GM23338 (cell line): ENCODE measurements around the gene CHCHD6. TPM values are rescaled to one million over a fixed set of nuclear protein-coding genes. Genes with fewer than 3 reads are reported as not detected.

ENCODE experiments used
- ATAC-seq: fragments of 200-7000 bp; cut with Tn5 transposase; 3 replicates; pipeline ENCODE4 v1.9.1; 2020
- DNase-seq: peaks from one replicate; pipeline ENCODE4 v3.0.0-alpha.2; 2015; ENCODE audit warnings: low spot score
- H2AFZ ChIP-seq: fragments of 200-600 bp; sonication (generic); 2 replicates; pipeline ENCODE4 v1.8.0; 2016; ENCODE audit warnings: antibody characterized with exemption, mild to moderate bottlenecking, moderate library complexity
- H3F3A ChIP-seq: fragments of 200-600 bp; sonication (generic); replicated peaks from 2 replicates; pipeline ENCODE4 v1.8.0; 2017; ENCODE audit warnings: antibody characterized with exemption, mixed run types, low read depth
- H3K27ac ChIP-seq: fragments of 200-600 bp; sonication (generic); 2 replicates; pipeline ENCODE4 v1.6.1; 2016; ENCODE audit warnings: low read depth
- H3K27me3 ChIP-seq: fragments of 200-600 bp; sonication (generic); 2 replicates; pipeline ENCODE4 v1.8.0; 2016; ENCODE audit warnings: mild to moderate bottlenecking, mixed run types, moderate library complexity; ENCODE audit not compliant: insufficient read depth
- H3K36me3 ChIP-seq: fragments of 200-600 bp; sonication (generic); 2 replicates; pipeline ENCODE4 v1.8.0; 2016; ENCODE audit warnings: mild to moderate bottlenecking; ENCODE audit not compliant: insufficient read depth
- H3K4me1 ChIP-seq: fragments of 200-600 bp; sonication (generic); 2 replicates; pipeline ENCODE4 v1.8.0; 2016; ENCODE audit warnings: mild to moderate bottlenecking, moderate library complexity; ENCODE audit not compliant: insufficient read depth
- H3K4me2 ChIP-seq: fragments of 200-600 bp; sonication (generic); 2 replicates; pipeline ENCODE4 v1.7.1; 2017; ENCODE audit warnings: mixed run types
- H3K4me3 ChIP-seq: fragments of 200-600 bp; sonication (generic); 2 replicates; pipeline ENCODE4 v1.6.1; 2016; ENCODE audit warnings: mixed run types
- H3K79me2 ChIP-seq: fragments of 200-600 bp; sonication (generic); replicated peaks from 2 replicates; pipeline ENCODE4 v1.8.0; 2017; ENCODE audit warnings: mild to moderate bottlenecking; ENCODE audit not compliant: insufficient read depth
- H3K9me2 ChIP-seq: fragments of 200-600 bp; sonication (generic); 2 replicates; pipeline ENCODE4 v1.8.0; 2017; ENCODE audit not compliant: insufficient read depth
- H4K20me1 ChIP-seq: fragments of 200-600 bp; sonication (generic); replicated peaks from 2 replicates; pipeline ENCODE4 v1.8.0; 2017; ENCODE audit warnings: mild to moderate bottlenecking; ENCODE audit not compliant: insufficient read depth
- H3K27ac Mint-ChIP-seq: 2 replicates; pipeline ENCODE4 v1.8.0; 2020; ENCODE audit warnings: inconsistent platforms, mild to moderate bottlenecking, moderate library complexity, mixed read lengths
- H3K27me3 Mint-ChIP-seq: 3 replicates; pipeline ENCODE4 v1.8.0; 2022; ENCODE audit warnings: low read depth, mild to moderate bottlenecking, moderate library complexity, mixed read lengths, inconsistent platforms; ENCODE audit not compliant: insufficient read depth, poor library complexity
- H3K36me3 Mint-ChIP-seq: 3 replicates; pipeline ENCODE4 v1.8.0; 2021; ENCODE audit warnings: low read depth, mild to moderate bottlenecking, inconsistent platforms, moderate library complexity, mixed read lengths
- H3K4me1 Mint-ChIP-seq: 3 replicates; pipeline ENCODE4 v1.8.0; 2020; ENCODE audit warnings: mild to moderate bottlenecking, inconsistent platforms, mixed read lengths
- H3K4me3 Mint-ChIP-seq: 3 replicates; pipeline ENCODE4 v1.8.0; 2021; ENCODE audit warnings: moderate library complexity, mild to moderate bottlenecking, inconsistent platforms, mixed read lengths
- H3K9me3 Mint-ChIP-seq: 3 replicates; pipeline ENCODE4 v1.8.0; 2020; ENCODE audit warnings: moderate library complexity, mild to moderate bottlenecking, inconsistent platforms, mixed read lengths
- CREB1 ChIP-seq: fragments of 250-450 bp; sonication (Bioruptor Pico); IDR thresholded peaks from 2 replicates; pipeline ENCODE4 v1.5.0; 2020; ENCODE audit warnings: low read depth, mild to moderate bottlenecking, moderate library complexity
- EZH2 ChIP-seq: fragments of 200-600 bp; sonication (generic); IDR thresholded peaks from one replicate; pipeline ENCODE4 v1.8.0; 2017; ENCODE audit warnings: antibody characterized with exemption, mild to moderate bottlenecking, low read depth; ENCODE audit not compliant: unreplicated experiment
- EZH2phosphoT487 ChIP-seq: fragments of 200-600 bp; sonication (generic); IDR thresholded peaks from one replicate; pipeline ENCODE4 v1.8.1; 2018; ENCODE audit warnings: antibody characterized with exemption; ENCODE audit not compliant: unreplicated experiment
- JUNB ChIP-seq: IDR thresholded peaks from one replicate; pipeline ENCODE4 v1.6.1; 2016; ENCODE audit warnings: antibody characterized with exemption; ENCODE audit not compliant: unreplicated experiment
- NANOG ChIP-seq: IDR thresholded peaks from 2 replicates; pipeline ENCODE4 v1.6.1; 2016; ENCODE audit warnings: antibody characterized with exemption, borderline replicate concordance
- POLR2AphosphoS5 ChIP-seq: IDR thresholded peaks from 2 replicates; pipeline ENCODE4 v1.6.1; 2016; ENCODE audit warnings: antibody characterized with exemption, low read depth
- STAT1 ChIP-seq: IDR thresholded peaks from one replicate; pipeline ENCODE4 v1.6.1; 2016; ENCODE audit warnings: antibody characterized with exemption; ENCODE audit not compliant: unreplicated experiment
- ZNF114 ChIP-seq: fragments of 250-450 bp; sonication (Bioruptor Pico); IDR thresholded peaks from 2 replicates; pipeline ENCODE4 v1.5.0; 2020; ENCODE audit warnings: mild to moderate bottlenecking, moderate library complexity
- ZNF331 ChIP-seq: fragments of 250-450 bp; sonication (Bioruptor Pico); IDR thresholded peaks from 2 replicates; pipeline ENCODE4 v1.5.0; 2020; ENCODE audit warnings: low read depth, mild to moderate bottlenecking, moderate library complexity
- polyA plus RNA-seq: library from polyadenylated mRNA; unstranded; fragments of >200 nt; fragmentation: Nextera tagmentation; extraction: Ambion mirVana; gene quantifications from 2 replicates; pipeline ENCODE4 v1.2.1, GENCODE V29; 2016
- total RNA-seq: library from RNA; depleted of rRNA; stranded (reverse); fragments of >200 nt; shearing (Covaris generic); gene quantifications from 2 replicates; pipeline ENCODE4 v1.2.3, GENCODE V29; 2014
- TF ChIP-seq, protein P1 (sequence below): IDR thresholded peaks from one replicate; pipeline ENCODE4 v1.6.1; 2018; ENCODE audit warnings: antibody characterized with exemption; ENCODE audit not compliant: unreplicated experiment
- TF ChIP-seq, protein P2 (sequence below): IDR thresholded peaks from 2 replicates; pipeline ENCODE4 v1.6.1; 2016; ENCODE audit warnings: antibody characterized with exemption
- TF ChIP-seq, protein P3 (sequence below): fragments of 250-450 bp; sonication (Bioruptor Pico); IDR thresholded peaks from 2 replicates; pipeline ENCODE4 v1.5.0; 2020; ENCODE audit warnings: mild to moderate bottlenecking, moderate library complexity
- TF ChIP-seq, protein P4 (sequence below), 2 experiments: fragments of 200-600 bp in 1 of 2; sonication (generic) in 1 of 2; conservative IDR thresholded peaks; 2 replicates each; pipeline versions ENCODE4 v1.5.1 to v1.6.1; 2016 to 2017; ENCODE audit warnings: antibody characterized with exemption in 2 of 2, low read depth in 2 of 2, mild to moderate bottlenecking in 2 of 2, moderate library complexity in 1 of 2

CHCHD6 gene
- total and polyA plus RNA-seq, 2 experiments from 2014 or later = 28.8 to 43.0 TPM

DNA sequence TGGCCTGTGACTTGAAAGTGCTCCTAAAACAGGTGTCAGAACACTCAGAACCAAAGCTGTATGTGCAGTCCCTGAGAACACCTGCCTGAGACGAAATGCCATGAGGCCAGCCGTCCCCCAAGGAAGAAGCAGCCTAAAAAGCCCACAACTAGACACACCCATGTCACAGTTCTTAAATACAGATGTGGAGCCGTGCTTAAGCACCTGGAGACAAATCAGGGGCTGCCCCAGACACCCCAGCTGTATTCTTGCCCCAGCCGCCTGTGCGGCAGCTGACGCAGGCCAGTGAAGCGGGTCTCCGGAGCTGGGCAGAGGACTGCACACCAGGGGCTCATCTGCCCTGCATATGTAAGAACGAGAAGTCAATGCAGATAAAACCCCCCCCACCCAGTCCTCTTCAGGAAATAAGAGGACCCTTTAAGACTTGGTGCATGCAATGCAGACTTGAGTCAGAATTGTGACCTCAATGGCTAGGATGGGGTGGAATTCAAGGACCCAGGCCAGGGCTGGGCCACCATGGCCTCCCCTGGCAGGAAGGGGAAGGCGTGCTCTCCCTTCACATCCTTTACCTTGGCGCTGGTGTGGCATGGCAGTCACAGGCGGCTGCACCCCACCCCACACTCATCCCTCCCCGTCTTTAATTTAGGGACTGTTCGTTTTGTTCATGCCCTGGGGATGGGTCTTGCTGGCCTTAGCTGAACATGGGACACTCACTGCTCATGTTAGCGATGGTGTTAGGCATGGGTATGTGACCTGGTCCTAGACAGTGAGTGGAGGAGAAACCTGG lies 251.2 kb downstream of the CHCHD6 start:
- DNase-seq (no peak), ATAC-seq (no peak)
- Histone ChIP-seq H3K4me1 (no peaks in the 10 kb centered on the region), H3K9me2 (no peaks in the 10 kb centered on the region), H3K36me3 (no peaks in the 10 kb centered on the region), H3K27ac (no peak overlapping the region), H3K4me2 (no peak overlapping the region), H3K27me3 (no peaks in the 10 kb centered on the region), H3K4me3 (no peak overlapping the region), H3F3A (no peaks in the 10 kb centered on the region), H2AFZ (no peak overlapping the region), H4K20me1 (no peaks in the 10 kb centered on the region), H3K79me2 (no peaks in the 10 kb centered on the region)
- Mint-ChIP-seq H3K27ac (no peak overlapping the region), H3K9me3 (no peaks in the 10 kb centered on the region; the same call in 2 of the 3 replicates), H3K4me1 (peaks cover 7% of the 10 kb centered on the region), H3K36me3 (no peaks in the 10 kb centered on the region), H3K4me3 (no peak overlapping the region), H3K27me3 (peaks cover 15% of the 10 kb centered on the region)
- TF ChIP-seq, protein P1, sequence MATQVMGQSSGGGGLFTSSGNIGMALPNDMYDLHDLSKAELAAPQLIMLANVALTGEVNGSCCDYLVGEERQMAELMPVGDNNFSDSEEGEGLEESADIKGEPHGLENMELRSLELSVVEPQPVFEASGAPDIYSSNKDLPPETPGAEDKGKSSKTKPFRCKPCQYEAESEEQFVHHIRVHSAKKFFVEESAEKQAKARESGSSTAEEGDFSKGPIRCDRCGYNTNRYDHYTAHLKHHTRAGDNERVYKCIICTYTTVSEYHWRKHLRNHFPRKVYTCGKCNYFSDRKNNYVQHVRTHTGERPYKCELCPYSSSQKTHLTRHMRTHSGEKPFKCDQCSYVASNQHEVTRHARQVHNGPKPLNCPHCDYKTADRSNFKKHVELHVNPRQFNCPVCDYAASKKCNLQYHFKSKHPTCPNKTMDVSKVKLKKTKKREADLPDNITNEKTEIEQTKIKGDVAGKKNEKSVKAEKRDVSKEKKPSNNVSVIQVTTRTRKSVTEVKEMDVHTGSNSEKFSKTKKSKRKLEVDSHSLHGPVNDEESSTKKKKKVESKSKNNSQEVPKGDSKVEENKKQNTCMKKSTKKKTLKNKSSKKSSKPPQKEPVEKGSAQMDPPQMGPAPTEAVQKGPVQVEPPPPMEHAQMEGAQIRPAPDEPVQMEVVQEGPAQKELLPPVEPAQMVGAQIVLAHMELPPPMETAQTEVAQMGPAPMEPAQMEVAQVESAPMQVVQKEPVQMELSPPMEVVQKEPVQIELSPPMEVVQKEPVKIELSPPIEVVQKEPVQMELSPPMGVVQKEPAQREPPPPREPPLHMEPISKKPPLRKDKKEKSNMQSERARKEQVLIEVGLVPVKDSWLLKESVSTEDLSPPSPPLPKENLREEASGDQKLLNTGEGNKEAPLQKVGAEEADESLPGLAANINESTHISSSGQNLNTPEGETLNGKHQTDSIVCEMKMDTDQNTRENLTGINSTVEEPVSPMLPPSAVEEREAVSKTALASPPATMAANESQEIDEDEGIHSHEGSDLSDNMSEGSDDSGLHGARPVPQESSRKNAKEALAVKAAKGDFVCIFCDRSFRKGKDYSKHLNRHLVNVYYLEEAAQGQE = no peak
- no peak for TF ChIP-seq EZH2
- TF ChIP-seq JUNB = no peak
- no peak for TF ChIP-seq NANOG
- TF ChIP-seq CREB1 (CRISPR knock-in tag) = no peak
- no peak for TF ChIP-seq ZNF114 (CRISPR knock-in tag)
- TF ChIP-seq POLR2AphosphoS5 = no peak
- TF ChIP-seq, protein P2, sequence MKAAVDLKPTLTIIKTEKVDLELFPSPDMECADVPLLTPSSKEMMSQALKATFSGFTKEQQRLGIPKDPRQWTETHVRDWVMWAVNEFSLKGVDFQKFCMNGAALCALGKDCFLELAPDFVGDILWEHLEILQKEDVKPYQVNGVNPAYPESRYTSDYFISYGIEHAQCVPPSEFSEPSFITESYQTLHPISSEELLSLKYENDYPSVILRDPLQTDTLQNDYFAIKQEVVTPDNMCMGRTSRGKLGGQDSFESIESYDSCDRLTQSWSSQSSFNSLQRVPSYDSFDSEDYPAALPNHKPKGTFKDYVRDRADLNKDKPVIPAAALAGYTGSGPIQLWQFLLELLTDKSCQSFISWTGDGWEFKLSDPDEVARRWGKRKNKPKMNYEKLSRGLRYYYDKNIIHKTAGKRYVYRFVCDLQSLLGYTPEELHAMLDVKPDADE = no peak
- TF ChIP-seq, protein P3, sequence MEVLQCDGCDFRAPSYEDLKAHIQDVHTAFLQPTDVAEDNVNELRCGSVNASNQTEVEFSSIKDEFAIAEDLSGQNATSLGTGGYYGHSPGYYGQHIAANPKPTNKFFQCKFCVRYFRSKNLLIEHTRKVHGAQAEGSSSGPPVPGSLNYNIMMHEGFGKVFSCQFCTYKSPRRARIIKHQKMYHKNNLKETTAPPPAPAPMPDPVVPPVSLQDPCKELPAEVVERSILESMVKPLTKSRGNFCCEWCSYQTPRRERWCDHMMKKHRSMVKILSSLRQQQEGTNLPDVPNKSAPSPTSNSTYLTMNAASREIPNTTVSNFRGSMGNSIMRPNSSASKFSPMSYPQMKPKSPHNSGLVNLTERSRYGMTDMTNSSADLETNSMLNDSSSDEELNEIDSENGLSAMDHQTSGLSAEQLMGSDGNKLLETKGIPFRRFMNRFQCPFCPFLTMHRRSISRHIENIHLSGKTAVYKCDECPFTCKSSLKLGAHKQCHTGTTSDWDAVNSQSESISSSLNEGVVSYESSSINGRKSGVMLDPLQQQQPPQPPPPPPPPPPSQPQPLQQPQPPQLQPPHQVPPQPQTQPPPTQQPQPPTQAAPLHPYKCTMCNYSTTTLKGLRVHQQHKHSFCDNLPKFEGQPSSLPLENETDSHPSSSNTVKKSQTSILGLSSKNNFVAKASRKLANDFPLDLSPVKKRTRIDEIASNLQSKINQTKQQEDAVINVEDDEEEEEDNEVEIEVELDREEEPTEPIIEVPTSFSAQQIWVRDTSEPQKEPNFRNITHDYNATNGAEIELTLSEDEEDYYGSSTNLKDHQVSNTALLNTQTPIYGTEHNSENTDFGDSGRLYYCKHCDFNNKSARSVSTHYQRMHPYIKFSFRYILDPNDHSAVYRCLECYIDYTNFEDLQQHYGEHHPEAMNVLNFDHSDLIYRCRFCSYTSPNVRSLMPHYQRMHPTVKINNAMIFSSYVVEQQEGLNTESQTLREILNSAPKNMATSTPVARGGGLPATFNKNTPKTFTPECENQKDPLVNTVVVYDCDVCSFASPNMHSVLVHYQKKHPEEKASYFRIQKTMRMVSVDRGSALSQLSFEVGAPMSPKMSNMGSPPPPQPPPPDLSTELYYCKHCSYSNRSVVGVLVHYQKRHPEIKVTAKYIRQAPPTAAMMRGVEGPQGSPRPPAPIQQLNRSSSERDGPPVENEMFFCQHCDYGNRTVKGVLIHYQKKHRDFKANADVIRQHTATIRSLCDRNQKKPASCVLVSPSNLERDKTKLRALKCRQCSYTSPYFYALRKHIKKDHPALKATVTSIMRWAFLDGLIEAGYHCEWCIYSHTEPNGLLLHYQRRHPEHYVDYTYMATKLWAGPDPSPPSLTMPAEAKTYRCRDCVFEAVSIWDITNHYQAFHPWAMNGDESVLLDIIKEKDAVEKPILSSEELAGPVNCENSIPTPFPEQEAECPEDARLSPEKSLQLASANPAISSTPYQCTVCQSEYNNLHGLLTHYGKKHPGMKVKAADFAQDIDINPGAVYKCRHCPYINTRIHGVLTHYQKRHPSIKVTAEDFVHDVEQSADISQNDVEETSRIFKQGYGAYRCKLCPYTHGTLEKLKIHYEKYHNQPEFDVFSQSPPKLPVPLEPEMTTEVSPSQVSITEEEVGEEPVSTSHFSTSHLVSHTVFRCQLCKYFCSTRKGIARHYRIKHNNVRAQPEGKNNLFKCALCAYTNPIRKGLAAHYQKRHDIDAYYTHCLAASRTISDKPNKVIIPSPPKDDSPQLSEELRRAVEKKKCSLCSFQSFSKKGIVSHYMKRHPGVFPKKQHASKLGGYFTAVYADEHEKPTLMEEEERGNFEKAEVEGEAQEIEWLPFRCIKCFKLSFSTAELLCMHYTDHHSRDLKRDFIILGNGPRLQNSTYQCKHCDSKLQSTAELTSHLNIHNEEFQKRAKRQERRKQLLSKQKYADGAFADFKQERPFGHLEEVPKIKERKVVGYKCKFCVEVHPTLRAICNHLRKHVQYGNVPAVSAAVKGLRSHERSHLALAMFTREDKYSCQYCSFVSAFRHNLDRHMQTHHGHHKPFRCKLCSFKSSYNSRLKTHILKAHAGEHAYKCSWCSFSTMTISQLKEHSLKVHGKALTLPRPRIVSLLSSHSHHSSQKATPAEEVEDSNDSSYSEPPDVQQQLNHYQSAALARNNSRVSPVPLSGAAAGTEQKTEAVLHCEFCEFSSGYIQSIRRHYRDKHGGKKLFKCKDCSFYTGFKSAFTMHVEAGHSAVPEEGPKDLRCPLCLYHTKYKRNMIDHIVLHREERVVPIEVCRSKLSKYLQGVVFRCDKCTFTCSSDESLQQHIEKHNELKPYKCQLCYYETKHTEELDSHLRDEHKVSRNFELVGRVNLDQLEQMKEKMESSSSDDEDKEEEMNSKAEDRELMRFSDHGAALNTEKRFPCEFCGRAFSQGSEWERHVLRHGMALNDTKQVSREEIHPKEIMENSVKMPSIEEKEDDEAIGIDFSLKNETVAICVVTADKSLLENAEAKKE (CRISPR knock-in tag) = no peak
- TF ChIP-seq ZNF331 = no peak
- no peak for TF ChIP-seq STAT1
- no peak for TF ChIP-seq EZH2phosphoT487
- TF ChIP-seq, protein P4, sequence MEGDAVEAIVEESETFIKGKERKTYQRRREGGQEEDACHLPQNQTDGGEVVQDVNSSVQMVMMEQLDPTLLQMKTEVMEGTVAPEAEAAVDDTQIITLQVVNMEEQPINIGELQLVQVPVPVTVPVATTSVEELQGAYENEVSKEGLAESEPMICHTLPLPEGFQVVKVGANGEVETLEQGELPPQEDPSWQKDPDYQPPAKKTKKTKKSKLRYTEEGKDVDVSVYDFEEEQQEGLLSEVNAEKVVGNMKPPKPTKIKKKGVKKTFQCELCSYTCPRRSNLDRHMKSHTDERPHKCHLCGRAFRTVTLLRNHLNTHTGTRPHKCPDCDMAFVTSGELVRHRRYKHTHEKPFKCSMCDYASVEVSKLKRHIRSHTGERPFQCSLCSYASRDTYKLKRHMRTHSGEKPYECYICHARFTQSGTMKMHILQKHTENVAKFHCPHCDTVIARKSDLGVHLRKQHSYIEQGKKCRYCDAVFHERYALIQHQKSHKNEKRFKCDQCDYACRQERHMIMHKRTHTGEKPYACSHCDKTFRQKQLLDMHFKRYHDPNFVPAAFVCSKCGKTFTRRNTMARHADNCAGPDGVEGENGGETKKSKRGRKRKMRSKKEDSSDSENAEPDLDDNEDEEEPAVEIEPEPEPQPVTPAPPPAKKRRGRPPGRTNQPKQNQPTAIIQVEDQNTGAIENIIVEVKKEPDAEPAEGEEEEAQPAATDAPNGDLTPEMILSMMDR (conservative IDR thresholded peaks at IDR 0.05; ENCODE audit: low read depth in 2 of 2) = no peak
